K562 (cell line): ENCODE results near the gene ADGRG1. TPM values are rescaled to one million over a fixed set of nuclear protein-coding genes. Genes with fewer than 3 reads are reported as not detected.

Experiments
- DACH1 ChIP-seq: fragments of 450-650 bp; IDR thresholded peaks from 2 replicates; pipeline ENCODE4 v1.6.1; 2018; ENCODE audit not compliant: partially characterized antibody
- FOXJ2 ChIP-seq: fragments of 200-800 bp; sonication (Bioruptor generic); IDR thresholded peaks from 2 replicates; pipeline ENCODE4 v1.6.1; 2016; ENCODE audit warnings: missing genetic modification characterization, missing compliant biosample characterization
- HDAC3 ChIP-seq: fragments of 450-650 bp; IDR thresholded peaks from 2 replicates; pipeline ENCODE4 v1.6.1; 2018; ENCODE audit warnings: borderline replicate concordance, mild to moderate bottlenecking, moderate library complexity; ENCODE audit not compliant: partially characterized antibody
- HMGN3 ChIP-seq: IDR thresholded peaks from 2 replicates; pipeline ENCODE4 v1.6.1; 2011; ENCODE audit warnings: borderline replicate concordance, low read depth, mild to moderate bottlenecking, mixed read lengths, low read length; ENCODE audit not compliant: insufficient read length; ENCODE audit errors: extremely low read depth
- HNRNPL ChIP-seq: fragments of 200-400 bp; formaldehyde crosslinking; IDR thresholded peaks from 2 replicates; pipeline ENCODE4 v1.6.1; 2017; ENCODE audit warnings: low read depth, mild to moderate bottlenecking, low read length
- HNRNPLL ChIP-seq: fragments of 200-400 bp; formaldehyde crosslinking; IDR thresholded peaks from 2 replicates; pipeline ENCODE4 v1.6.1; 2017; ENCODE audit warnings: low read length, low read depth, mild to moderate bottlenecking; ENCODE audit not compliant: poor library complexity, severe bottlenecking
- HNRNPUL1 ChIP-seq: fragments of 200-400 bp; formaldehyde crosslinking; IDR thresholded peaks from 2 replicates; pipeline ENCODE4 v1.6.1; 2017; ENCODE audit warnings: low read length
- MEIS2 ChIP-seq: fragments of 450-650 bp; IDR thresholded peaks from 2 replicates; pipeline ENCODE4 v1.6.1; 2014; ENCODE audit warnings: mild to moderate bottlenecking; ENCODE audit not compliant: partially characterized antibody
- SRSF3 ChIP-seq: fragments of 200-400 bp; formaldehyde crosslinking; IDR thresholded peaks from 2 replicates; pipeline ENCODE4 v1.6.1; 2016; ENCODE audit warnings: mild to moderate bottlenecking, low read length, moderate library complexity; ENCODE audit not compliant: insufficient read depth
- STAG1 ChIP-seq: sonication (generic); formaldehyde crosslinking; IDR thresholded peaks from 2 replicates; pipeline ENCODE4 v1.5.0; 2020; ENCODE audit warnings: missing genetic modification reagents, borderline replicate concordance
- TAF7 ChIP-seq: fragments of 450-650 bp; IDR thresholded peaks from 2 replicates; pipeline ENCODE4 v1.6.1; 2016; ENCODE audit warnings: missing genetic modification characterization, missing compliant biosample characterization
- TCF7 ChIP-seq: sonication (generic); IDR thresholded peaks from 2 replicates; pipeline ENCODE4 v1.6.1; 2016; ENCODE audit warnings: antibody characterized with exemption, borderline replicate concordance
- ZNF197 ChIP-seq: fragments of 200-800 bp; sonication (Bioruptor generic); IDR thresholded peaks from 2 replicates; pipeline ENCODE4 v1.6.1; 2016; ENCODE audit warnings: low read depth, missing genetic modification characterization, missing compliant biosample characterization
- ZNF217 ChIP-seq: sonication (generic); formaldehyde crosslinking; IDR thresholded peaks from 2 replicates; pipeline ENCODE4 v1.8.0; 2022; ENCODE audit warnings: mild to moderate bottlenecking, missing genetic modification reagents
- ZNF224 ChIP-seq: sonication (generic); formaldehyde crosslinking; IDR thresholded peaks from 2 replicates; pipeline ENCODE4 v1.8.0; 2022; ENCODE audit warnings: mild to moderate bottlenecking, missing genetic modification reagents
- ZNF431 ChIP-seq: sonication (generic); formaldehyde crosslinking; IDR thresholded peaks from 2 replicates; pipeline ENCODE4 v1.8.0; 2022; ENCODE audit warnings: mild to moderate bottlenecking, missing genetic modification reagents
- ZNF699 ChIP-seq: fragments of 250-450 bp; sonication (Bioruptor Pico); IDR thresholded peaks from 2 replicates; pipeline ENCODE4 v1.8.0; 2021; ENCODE audit warnings: mild to moderate bottlenecking, moderate library complexity; ENCODE audit not compliant: insufficient replicate concordance
- polyA plus RNA-seq, 8 experiments: library from polyadenylated mRNA; depleted of rRNA in 4 of 8; stranded (reverse) in 5 of 8; unstranded in 3 of 8; fragments of >200 nt; fragmentation: Nextera tagmentation in 2 of 8; fragmentation: Illumina TruSeq in 1 of 8; extraction: Ambion mirVana in 2 of 8; extraction: Trizol in 1 of 8; gene quantifications; 2 replicates each; pipeline versions ENCODE4 v1.2.1 to v1.2.3, GENCODE V29; 2011 to 2014; ENCODE audit warnings: inconsistent platforms in 1 of 8, missing spikeins in 1 of 8
- total RNA-seq, 7 experiments: library from RNA; depleted of rRNA in 6 of 7; stranded (reverse); fragments of >200 nt in 6 of 7; fragmentation: Illumina TruSeq in 2 of 7; extraction: Trizol in 2 of 7; gene quantifications; 2 replicates each; pipeline versions ENCODE4 v1.2.1 to v1.2.3, GENCODE V29; 2011 to 2021; ENCODE audit warnings: low replicate concordance in 1 of 7
- TF ChIP-seq, protein P1 (sequence below), 2 experiments: fragments of 450-650 bp; formaldehyde crosslinking in 1 of 2; IDR thresholded peaks; 2 replicates each; pipeline versions ENCODE4 v1.4.0 to v1.6.1; 2014 to 2020; ENCODE audit warnings: mild to moderate bottlenecking in 2 of 2, borderline replicate concordance in 1 of 2, low read depth in 1 of 2
- TF ChIP-seq, protein P2 (sequence below): fragments of 450-650 bp; IDR thresholded peaks from 2 replicates; pipeline ENCODE4 v1.6.1; 2016; ENCODE audit warnings: low read depth, mild to moderate bottlenecking, moderate library complexity

The ADGRG1 gene
- total and polyA plus RNA-seq, 9 of the 15 experiments (the other 6 are each of a cell fraction or from before 2014, with no cell fraction given): 0.04 to 0.31 (median 0.16) TPM; not detected in 6

DNA sequence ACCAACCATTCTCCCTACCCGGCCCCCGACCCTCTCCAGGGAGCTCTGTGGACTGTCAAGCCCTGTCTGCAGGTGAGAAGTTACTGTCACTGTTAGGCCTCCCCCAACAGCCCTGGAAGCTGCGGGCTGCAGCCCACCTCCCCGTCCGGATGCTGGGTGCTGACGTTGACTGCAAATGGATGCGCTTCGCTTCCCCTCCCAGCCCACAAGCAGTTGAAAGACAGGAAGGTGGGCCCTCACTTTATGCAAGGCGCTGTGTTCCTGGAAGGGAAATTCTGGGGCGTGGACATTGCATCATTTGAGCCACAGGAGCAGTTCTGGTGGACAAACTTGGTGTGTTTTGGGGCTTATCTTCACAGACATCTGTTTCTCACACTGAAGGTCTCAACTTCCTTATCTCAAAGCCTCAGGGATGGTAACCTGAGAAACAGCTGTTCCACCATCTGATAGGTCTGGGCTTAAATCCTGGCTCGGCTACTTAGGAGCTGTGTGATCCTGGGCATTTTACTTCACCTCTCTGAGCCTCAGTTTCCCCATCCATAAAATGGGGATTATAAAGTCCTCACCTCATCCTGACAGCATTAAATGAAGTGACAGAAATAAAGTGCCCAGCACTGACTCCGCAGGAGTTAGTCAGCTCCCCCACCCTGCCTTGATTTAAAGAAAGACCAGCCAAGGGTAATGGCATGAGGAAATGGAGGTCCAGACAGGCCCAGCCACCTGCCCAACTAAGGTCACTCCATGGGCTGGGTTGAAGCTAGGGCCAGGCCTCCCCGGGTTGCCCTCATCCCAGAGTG, 61.5 kb downstream of the ADGRG1 start (continued):
- TF ChIP-seq, protein P1, sequence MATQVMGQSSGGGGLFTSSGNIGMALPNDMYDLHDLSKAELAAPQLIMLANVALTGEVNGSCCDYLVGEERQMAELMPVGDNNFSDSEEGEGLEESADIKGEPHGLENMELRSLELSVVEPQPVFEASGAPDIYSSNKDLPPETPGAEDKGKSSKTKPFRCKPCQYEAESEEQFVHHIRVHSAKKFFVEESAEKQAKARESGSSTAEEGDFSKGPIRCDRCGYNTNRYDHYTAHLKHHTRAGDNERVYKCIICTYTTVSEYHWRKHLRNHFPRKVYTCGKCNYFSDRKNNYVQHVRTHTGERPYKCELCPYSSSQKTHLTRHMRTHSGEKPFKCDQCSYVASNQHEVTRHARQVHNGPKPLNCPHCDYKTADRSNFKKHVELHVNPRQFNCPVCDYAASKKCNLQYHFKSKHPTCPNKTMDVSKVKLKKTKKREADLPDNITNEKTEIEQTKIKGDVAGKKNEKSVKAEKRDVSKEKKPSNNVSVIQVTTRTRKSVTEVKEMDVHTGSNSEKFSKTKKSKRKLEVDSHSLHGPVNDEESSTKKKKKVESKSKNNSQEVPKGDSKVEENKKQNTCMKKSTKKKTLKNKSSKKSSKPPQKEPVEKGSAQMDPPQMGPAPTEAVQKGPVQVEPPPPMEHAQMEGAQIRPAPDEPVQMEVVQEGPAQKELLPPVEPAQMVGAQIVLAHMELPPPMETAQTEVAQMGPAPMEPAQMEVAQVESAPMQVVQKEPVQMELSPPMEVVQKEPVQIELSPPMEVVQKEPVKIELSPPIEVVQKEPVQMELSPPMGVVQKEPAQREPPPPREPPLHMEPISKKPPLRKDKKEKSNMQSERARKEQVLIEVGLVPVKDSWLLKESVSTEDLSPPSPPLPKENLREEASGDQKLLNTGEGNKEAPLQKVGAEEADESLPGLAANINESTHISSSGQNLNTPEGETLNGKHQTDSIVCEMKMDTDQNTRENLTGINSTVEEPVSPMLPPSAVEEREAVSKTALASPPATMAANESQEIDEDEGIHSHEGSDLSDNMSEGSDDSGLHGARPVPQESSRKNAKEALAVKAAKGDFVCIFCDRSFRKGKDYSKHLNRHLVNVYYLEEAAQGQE (IDR thresholded peaks at IDR 0.05; ENCODE audit: borderline replicate concordance): peak; percentile 26; the same call in 1 of the 2 replicates
- TF ChIP-seq, protein P1 (CRISPR knock-in tag; IDR thresholded peaks at IDR 0.05; ENCODE audit: low read depth): no peak
- TF ChIP-seq SRSF3: no peak
- TF ChIP-seq ZNF699 (CRISPR knock-in tag): no peak
- no peak for TF ChIP-seq STAG1
- TF ChIP-seq FOXJ2 (tag): peak; percentile 96
- TF ChIP-seq ZNF431 (CRISPR knock-in tag): peak; percentile 80
- TF ChIP-seq DACH1: peak; percentile 100
- TF ChIP-seq, protein P2, sequence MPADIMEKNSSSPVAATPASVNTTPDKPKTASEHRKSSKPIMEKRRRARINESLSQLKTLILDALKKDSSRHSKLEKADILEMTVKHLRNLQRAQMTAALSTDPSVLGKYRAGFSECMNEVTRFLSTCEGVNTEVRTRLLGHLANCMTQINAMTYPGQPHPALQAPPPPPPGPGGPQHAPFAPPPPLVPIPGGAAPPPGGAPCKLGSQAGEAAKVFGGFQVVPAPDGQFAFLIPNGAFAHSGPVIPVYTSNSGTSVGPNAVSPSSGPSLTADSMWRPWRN: peak; percentile 96
- no peak for TF ChIP-seq HNRNPL
- no peak for TF ChIP-seq ZNF224
- TF ChIP-seq HNRNPLL: peak; percentile 21
- no peak for TF ChIP-seq HNRNPUL1
- peak; percentile 95 for TF ChIP-seq MEIS2
- TF ChIP-seq TAF7 (tag): no peak
- peak; percentile 96 for TF ChIP-seq ZNF197 (CRISPR knock-in tag)
- peak; percentile 52; the same call in 1 of the 2 replicates for TF ChIP-seq TCF7
- TF ChIP-seq HDAC3: peak; percentile 99
- peak; percentile 95 for TF ChIP-seq HMGN3
- TF ChIP-seq ZNF217 (CRISPR knock-in tag): no peak
